ENCODE data around the gene HIP1R.

HIP1R gene

GRCh38 chr12:122843455-122843854 is 8.2 kb downstream of the HIP1R start (continued):
- TF ChIP-seq ZNF223 (tag by site-specific recombination; IDR thresholded peaks at IDR 0.05): no peak
- no peak for TF ChIP-seq IKZF3 (tag by site-specific recombination; IDR thresholded peaks at IDR 0.05)
- TF ChIP-seq ZNF768 (tag by site-specific recombination; IDR thresholded peaks at IDR 0.05): no peak
- no peak for TF ChIP-seq ZNF132 (tag by site-specific recombination; IDR thresholded peaks at IDR 0.05; ENCODE audit: borderline replicate concordance)

- Histone ChIP-seq H3K4me1 (ENCODE audit: control insufficient read depth, insufficient read depth, low read length) (peaks cover 5% of the 10 kb centered on the region; the same call in 1 of the 2 replicates), H3K36me3 (ENCODE audit: control insufficient read depth in 2 of 2, insufficient read depth in 1 of 2, low read length in 2 of 2) (peaks cover 0 to 9% of the 10 kb centered on the region in 2 experiments; a peak in 1 of 3 replicates), H3K4me3 (ENCODE audit: low read depth, low read length) (no peak overlapping the region), H3K9me3 (ENCODE audit: control insufficient read depth, insufficient read depth, low read depth, low read length) (no peaks in the 10 kb centered on the region), H3K27ac (ENCODE audit: extremely low read depth, low read depth, low read length) (no peak overlapping the region)
- ChIA-PET POLR2A (interaction anchor here (1.6 kb wide), 1 partner anchor 11 kb away, joined by 3 read pairs; no protein-coding TSS in a partner anchor), CTCF (interaction anchor here (0.6 to 1.9 kb wide), 2 partner anchors 51 to 438 kb away, joined by 8 to 9 read pairs; no protein-coding TSS in a partner anchor)
- TF ChIP-seq GLI4 (tag by site-specific recombination; IDR thresholded peaks at IDR 0.05): no peak
- TF ChIP-seq ZIC2 (tag by site-specific recombination; IDR thresholded peaks at IDR 0.05): peak; percentile 93
Observed at GRCh38 chr12:122844366-122844971, 9.2 kb downstream of the HIP1R start.

- peaks cover 0 to 6% of the 10 kb centered on the region in 2 experiments; a peak in 1 of 3 replicates for H3K36me3 ChIP-seq (ENCODE audit: control insufficient read depth in 2 of 2, insufficient read depth in 1 of 2, low read length in 2 of 2)
- TF ChIP-seq ZIC2 (tag by site-specific recombination; IDR thresholded peaks at IDR 0.05) (peak; percentile 64), SETDB1 (IDR thresholded peaks at IDR 0.05; ENCODE audit: insufficient read length, low read length) (no peak), ZNF555 (tag by site-specific recombination; conservative IDR thresholded peaks at IDR 0.05) (no peak)
- POLR2A ChIA-PET: interaction anchor here (1.1 to 1.6 kb wide), 2 partner anchors 11 to 13 kb away, joined by 3 to 5 read pairs; no protein-coding TSS in a partner anchor
- no peak overlapping the region for H3K27ac ChIP-seq (ENCODE audit: extremely low read depth, low read depth, low read length)
- H3K4me3 ChIP-seq (ENCODE audit: low read depth, low read length): no peak overlapping the region
- peaks cover 5% of the 10 kb centered on the region; the same call in 1 of the 2 replicates for H3K4me1 ChIP-seq (ENCODE audit: control insufficient read depth, insufficient read depth, low read length)
- CTCF ChIA-PET: no interaction called here
- no peaks in the 10 kb centered on the region for H3K9me3 ChIP-seq (ENCODE audit: control insufficient read depth, insufficient read depth, low read depth, low read length)
Observed at GRCh38 chr12:122845041-122845864, 10.0 kb downstream of the HIP1R start.

GRCh38 chr12:122845865-122846621 is 10.8 kb downstream of the HIP1R start:
- no peak overlapping the region for H3K27ac ChIP-seq (ENCODE audit: extremely low read depth, low read depth, low read length)
- no peaks in the 10 kb centered on the region for H3K9me3 ChIP-seq (ENCODE audit: control insufficient read depth, insufficient read depth, low read depth, low read length)
- no peak overlapping the region for H3K4me3 ChIP-seq (ENCODE audit: low read depth, low read length)
- H3K4me1 ChIP-seq (ENCODE audit: control insufficient read depth, insufficient read depth, low read length): peaks cover 5% of the 10 kb centered on the region; the same call in 1 of the 2 replicates
- H3K36me3 ChIP-seq (ENCODE audit: control insufficient read depth in 2 of 2, insufficient read depth in 1 of 2, low read length in 2 of 2): peaks cover 0 to 10% of the 10 kb centered on the region in 2 experiments; a peak in 1 of 3 replicates
- ChIA-PET POLR2A (interaction anchor here (1.1 kb wide), 1 partner anchor 14 kb away, joined by 5 read pairs; no protein-coding TSS in a partner anchor), CTCF (interaction anchor here (0.6 to 1.2 kb wide), 2 partner anchors 15 to 1934 kb away, joined by 3 to 4 read pairs; no protein-coding TSS in a partner anchor)
- TF ChIP-seq ZNF621 (tag by site-specific recombination; IDR thresholded peaks at IDR 0.05): no peak
- TF ChIP-seq ZSCAN5A (tag by site-specific recombination; IDR thresholded peaks at IDR 0.05): no peak

Measured in HEK293 (cell line).